Sigmoid colon (tissue), 7 donors: ENCODE results near the gene CUEDC1. TPM values are rescaled to one million over a fixed set of nuclear protein-coding genes. Genes with fewer than 3 reads are reported as not detected.

Experiments
- DNase-seq: peaks from one replicate; pipeline ENCODE4 v3.0.0-alpha.2; 2019
- H3K27ac ChIP-seq, 4 donors: fragments of 200-600 bp; sonication (generic); one replicate each; pipeline ENCODE4 v1.5.1; 2016 to 2019; ENCODE audit warnings: mild to moderate bottlenecking in 1 of 4
- H3K27me3 ChIP-seq, 3 donors: fragments of 200-600 bp; sonication (generic); one replicate each; pipeline ENCODE4 v1.5.1; 2019; ENCODE audit warnings: mild to moderate bottlenecking in 1 of 3
- H3K36me3 ChIP-seq, 4 donors: fragments of 200-600 bp; sonication (generic); one replicate each; pipeline ENCODE4 v1.5.1; 2016 to 2019
- H3K4me1 ChIP-seq, 4 donors: fragments of 200-600 bp; sonication (generic); one replicate each; pipeline ENCODE4 v1.5.1; 2017 to 2019
- H3K4me3 ChIP-seq, 4 donors: fragments of 200-600 bp; sonication (generic); one replicate each; pipeline ENCODE4 v1.5.1; 2017 to 2019; ENCODE audit warnings: mild to moderate bottlenecking in 2 of 4, moderate library complexity in 1 of 4
- H3K9me3 ChIP-seq, 4 donors: fragments of 200-600 bp in 3 of 4; sonication (generic) in 3 of 4; one replicate each; pipeline versions ENCODE4 v1.5.1 to v1.6.1; 2013 to 2019
- EP300 ChIP-seq, 4 donors: sonication (generic); formaldehyde crosslinking; IDR thresholded peaks; one replicate each; pipeline ENCODE4 v1.6.1; 2017; ENCODE audit warnings: antibody characterized with exemption in 4 of 4
- POLR2A ChIP-seq, 2 donors: fragments of 450-650 bp; IDR thresholded peaks; one replicate each; pipeline ENCODE4 v1.6.1; 2016; ENCODE audit warnings: antibody characterized with exemption in 2 of 2, mild to moderate bottlenecking in 2 of 2, moderate library complexity in 2 of 2
- POLR2AphosphoS5 ChIP-seq, 4 donors: sonication (generic); formaldehyde crosslinking; IDR thresholded peaks; one replicate each; pipeline ENCODE4 v1.6.1; 2017; ENCODE audit warnings: antibody characterized with exemption in 4 of 4
- WGBS, 2 donors: extraction: QIAGEN DNeasy Blood & Tissue Kit; methylation state at CpG; one replicate each; pipeline ENCODE4 v1.1.7; 2013; 5-methylcytosine and 5-hydroxymethylcytosine counted together
- intact Hi-C: fragments of 100-400 bp; cut with DNase I; formaldehyde crosslinking; loops from one replicate; pipeline ENCODE4 v1.15.1; 2023
- polyA plus RNA-seq, 3 donors: library from polyadenylated mRNA; stranded (reverse); fragments of 200-250 nt; gene quantifications; one replicate each; pipeline ENCODE4 v1.2.3, GENCODE V29; 2013
- total RNA-seq, 4 donors: library from RNA; depleted of rRNA; stranded (reverse); fragments of >200 nt; gene quantifications; one replicate each; pipeline ENCODE4 v1.1.0, GENCODE V29; 2016
- TF ChIP-seq, protein P1 (sequence below), 4 experiments: fragments of 450-650 bp in 3 of 4; fragments of 200-600 bp in 1 of 4; IDR thresholded peaks; one replicate each; pipeline ENCODE4 v1.5.1; 2016 to 2019; ENCODE audit warnings: antibody characterized with exemption in 4 of 4, mild to moderate bottlenecking in 3 of 4, moderate library complexity in 2 of 4
- donor health status: healthy with polysubstance abuse.
- donor health status: Bipolar disorder and iron deficiency.
- donor health status: healthy.

The CUEDC1 gene
- total and polyA plus RNA-seq, 7 donors, result 3.0 to 64.0 (median 29.5) TPM

DNA sequence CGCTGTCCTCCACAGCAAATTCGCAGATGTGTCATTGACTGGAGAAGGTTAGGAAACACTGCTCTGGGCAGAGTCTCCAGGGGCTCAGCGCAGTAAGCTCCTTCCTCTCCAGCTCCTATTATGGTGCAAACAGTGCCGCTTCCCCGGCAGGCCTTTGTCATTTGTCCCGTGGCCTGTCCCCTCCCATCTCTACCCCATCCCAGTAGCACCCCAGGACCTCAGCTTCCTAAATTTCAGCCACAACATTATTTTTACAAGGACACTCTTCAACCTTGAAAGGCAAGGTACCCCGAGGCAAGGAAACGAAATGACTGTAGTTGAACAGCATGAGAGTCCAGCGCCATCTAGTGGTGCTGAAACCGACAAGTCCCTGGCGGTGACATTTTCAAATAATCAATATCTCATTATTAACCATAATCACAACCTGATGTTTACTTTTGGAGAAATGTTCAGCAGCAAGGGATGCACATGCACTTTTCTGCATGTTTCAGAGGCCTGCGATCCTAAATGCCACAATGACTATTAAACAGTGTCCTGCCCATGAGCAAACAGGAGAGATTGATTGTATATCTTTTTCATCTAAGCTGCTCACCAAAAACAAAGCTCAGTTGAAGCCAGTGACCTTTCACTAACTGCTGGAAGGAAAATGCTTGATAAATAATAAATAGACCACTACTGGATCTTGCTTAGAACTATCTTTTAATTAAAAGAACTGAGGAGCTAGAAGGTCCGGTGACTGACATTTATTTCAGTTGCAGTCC is 121.9 kb downstream of the CUEDC1 start:
- Histone ChIP-seq H3K4me1 (peaks cover 0 to 22% (median 18%) of the 10 kb centered on the region in 4 donors), H3K36me3 (peaks cover 0 to 11% (median 2%) of the 10 kb centered on the region in 4 donors), H3K4me3 (peak overlapping the region; percentile 27 to 50 (median 45)), H3K9me3 (no peaks in the 10 kb centered on the region), H3K27me3 (no peaks in the 10 kb centered on the region), H3K27ac (peak overlapping the region; percentile 78 to 83 (median 82))
- peak; percentile 86 for DNase-seq
- WGBS, 2 donors, result 9 to 12% methylated on average over 13 of the region's 13 CpGs
- intact Hi-C loops, result loop anchor here (5.0 kb wide), 5 partner anchors 161 to 701 kb away; partner anchors contain the start of gene MSI2
- TF ChIP-seq, protein P1, sequence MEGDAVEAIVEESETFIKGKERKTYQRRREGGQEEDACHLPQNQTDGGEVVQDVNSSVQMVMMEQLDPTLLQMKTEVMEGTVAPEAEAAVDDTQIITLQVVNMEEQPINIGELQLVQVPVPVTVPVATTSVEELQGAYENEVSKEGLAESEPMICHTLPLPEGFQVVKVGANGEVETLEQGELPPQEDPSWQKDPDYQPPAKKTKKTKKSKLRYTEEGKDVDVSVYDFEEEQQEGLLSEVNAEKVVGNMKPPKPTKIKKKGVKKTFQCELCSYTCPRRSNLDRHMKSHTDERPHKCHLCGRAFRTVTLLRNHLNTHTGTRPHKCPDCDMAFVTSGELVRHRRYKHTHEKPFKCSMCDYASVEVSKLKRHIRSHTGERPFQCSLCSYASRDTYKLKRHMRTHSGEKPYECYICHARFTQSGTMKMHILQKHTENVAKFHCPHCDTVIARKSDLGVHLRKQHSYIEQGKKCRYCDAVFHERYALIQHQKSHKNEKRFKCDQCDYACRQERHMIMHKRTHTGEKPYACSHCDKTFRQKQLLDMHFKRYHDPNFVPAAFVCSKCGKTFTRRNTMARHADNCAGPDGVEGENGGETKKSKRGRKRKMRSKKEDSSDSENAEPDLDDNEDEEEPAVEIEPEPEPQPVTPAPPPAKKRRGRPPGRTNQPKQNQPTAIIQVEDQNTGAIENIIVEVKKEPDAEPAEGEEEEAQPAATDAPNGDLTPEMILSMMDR (IDR thresholded peaks at IDR 0.05), result peak; percentile 84 to 94 (median 90)
- TF ChIP-seq POLR2A (IDR thresholded peaks at IDR 0.05) (no peak), POLR2AphosphoS5 (IDR thresholded peaks at IDR 0.05) (peak in 1 of 4 donors; percentile 43)

DNA sequence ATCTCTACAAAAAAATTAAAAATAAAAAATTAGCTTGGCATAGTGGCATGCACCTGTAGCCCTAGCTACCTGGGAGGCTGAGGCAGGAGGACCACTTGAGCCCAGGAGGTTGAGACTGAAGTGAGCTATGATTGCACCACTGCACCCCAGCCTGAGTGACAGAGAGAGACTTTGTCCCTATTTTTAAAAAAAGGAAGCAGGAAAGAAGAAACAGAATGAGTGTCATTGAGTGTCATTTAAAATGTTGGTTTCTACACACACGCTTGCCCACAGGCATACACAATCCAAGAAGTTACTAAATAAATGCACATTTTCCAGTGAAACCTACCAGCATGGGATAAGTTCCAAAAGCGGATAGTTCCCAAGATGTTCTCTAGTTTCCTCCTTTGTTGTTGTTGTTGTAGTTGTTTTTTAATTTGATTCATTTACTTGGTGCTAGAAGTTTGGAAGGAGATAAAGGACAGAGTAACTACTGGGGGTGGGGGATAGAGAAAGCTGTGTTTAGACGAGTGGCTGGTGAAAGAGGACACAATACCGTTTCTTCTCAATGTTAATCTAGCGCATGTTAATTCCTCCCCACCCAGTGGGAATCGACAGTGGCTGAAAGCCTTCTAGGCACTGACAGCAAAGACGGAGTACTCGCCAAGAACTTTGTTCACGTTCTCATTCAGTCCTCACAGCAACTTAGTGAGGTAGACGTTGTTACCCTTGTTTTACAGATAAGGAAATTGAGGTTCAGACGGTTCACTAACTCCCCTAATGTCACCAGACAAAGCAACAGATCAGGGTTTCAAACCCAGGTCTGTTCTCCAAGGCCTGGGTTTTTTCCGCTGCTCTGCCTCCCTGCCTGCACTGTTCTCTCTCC is 122.7 kb downstream of the CUEDC1 start:
- intact Hi-C loops, result loop anchor here (5.0 kb wide), 5 partner anchors 160 to 700 kb away; partner anchors contain the start of gene MSI2
- 43 to 45% methylated on average over 12 of the region's 12 CpGs for WGBS, 2 donors

DNA sequence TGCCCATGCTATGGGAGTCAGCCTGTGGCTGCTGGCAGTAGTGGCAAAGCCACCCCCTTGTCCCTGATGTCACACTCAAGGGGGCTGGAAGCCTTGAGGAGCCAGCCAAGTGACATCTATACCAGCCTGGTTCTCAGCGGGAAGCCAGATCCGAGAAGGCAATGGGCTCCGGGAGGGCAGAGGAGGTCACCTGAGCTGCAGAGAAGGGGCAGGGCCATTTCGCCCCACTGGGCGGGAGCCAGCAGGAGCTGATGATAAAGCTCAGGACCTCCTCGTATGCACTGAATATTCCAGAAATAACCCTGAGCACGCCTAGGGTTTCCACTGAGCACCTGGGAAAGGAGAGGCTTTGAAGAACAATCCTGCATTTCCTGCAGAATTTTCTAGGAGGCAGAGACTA is 124.3 kb downstream of the CUEDC1 start:
- Histone ChIP-seq H3K27ac (no peak overlapping the region), H3K36me3 (no peaks in the 10 kb centered on the region), H3K9me3 (no peaks in the 10 kb centered on the region), H3K4me1 (peaks cover 0 to 22% (median 18%) of the 10 kb centered on the region in 4 donors), H3K27me3 (no peaks in the 10 kb centered on the region), H3K4me3 (no peak overlapping the region)
- intact Hi-C loops, result loop anchor here (5.0 kb wide), 5 partner anchors 159 to 699 kb away; partner anchors contain the start of gene MSI2
- 84 to 89% methylated on average over 7 of the region's 7 CpGs for WGBS, 2 donors
- peak; percentile 40 for DNase-seq
- TF ChIP-seq POLR2A (IDR thresholded peaks at IDR 0.05) (no peak), EP300 (IDR thresholded peaks at IDR 0.05) (no peak), POLR2AphosphoS5 (IDR thresholded peaks at IDR 0.05) (no peak)
- TF ChIP-seq, protein P1 (IDR thresholded peaks at IDR 0.05), result no peak

More for the DNA sequence above, 122.7 kb downstream of the CUEDC1 start:
- Histone ChIP-seq H3K36me3 (peaks cover 0 to 8% (median 2%) of the 10 kb centered on the region in 4 donors), H3K4me1 (peaks cover 0 to 22% (median 18%) of the 10 kb centered on the region in 4 donors), H3K27ac (peak overlapping the region; percentile 78 to 83 (median 82)), H3K4me3 (peak overlapping the region; percentile 27 to 50 (median 45)), H3K9me3 (no peaks in the 10 kb centered on the region), H3K27me3 (no peaks in the 10 kb centered on the region)
- TF ChIP-seq EP300 (IDR thresholded peaks at IDR 0.05) (no peak), POLR2A (IDR thresholded peaks at IDR 0.05) (no peak), POLR2AphosphoS5 (IDR thresholded peaks at IDR 0.05) (no peak)
- TF ChIP-seq, protein P1 (IDR thresholded peaks at IDR 0.05), result no peak
- DNase-seq, result no peak

DNA sequence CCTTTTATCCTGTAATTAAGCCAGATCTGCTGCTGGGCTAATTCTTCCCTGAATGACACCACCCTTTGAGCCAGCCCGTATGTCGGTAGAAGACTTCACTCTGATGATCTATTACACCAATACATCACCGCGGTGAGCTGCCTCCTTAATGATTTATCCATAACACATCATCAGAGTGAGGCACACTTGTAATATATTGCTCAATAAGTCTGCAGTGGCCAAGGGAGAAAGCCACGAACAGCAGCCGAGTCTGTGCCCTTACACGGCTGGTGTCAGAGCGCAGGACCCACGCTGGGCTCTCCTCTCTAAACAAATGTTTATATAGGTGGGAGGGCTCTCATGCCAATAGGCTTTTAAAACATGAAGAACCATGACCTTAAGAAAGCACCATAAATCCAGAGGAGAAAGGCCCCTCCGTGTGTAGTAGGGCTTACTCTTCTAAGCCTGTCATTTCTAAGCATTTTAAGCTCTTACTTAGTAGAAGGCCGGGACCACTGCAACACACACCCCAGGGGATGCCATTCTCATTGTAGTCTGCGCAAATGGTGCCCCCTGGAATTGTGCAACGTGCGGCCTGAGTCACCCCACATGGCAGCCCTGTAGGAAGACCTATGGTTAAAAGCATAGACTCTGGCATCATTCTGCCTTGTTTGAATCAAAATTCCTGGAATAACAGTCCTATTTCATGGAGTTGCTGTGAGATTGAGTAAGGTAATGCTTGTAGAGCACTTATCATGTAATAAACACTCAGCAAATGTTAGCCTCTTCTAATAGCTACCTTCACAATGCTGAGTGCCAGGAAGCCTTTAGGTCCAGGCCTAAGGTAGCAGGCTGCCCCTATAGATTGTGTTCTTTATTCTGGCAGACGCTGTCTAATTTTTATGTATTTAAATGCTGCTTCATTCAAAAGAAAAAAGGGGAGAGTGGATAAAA is 131.5 kb downstream of the CUEDC1 start:
- no peak for DNase-seq
- Histone ChIP-seq H3K36me3 (no peaks in the 10 kb centered on the region), H3K9me3 (no peaks in the 10 kb centered on the region), H3K27ac (no peak overlapping the region), H3K27me3 (no peaks in the 10 kb centered on the region), H3K4me1 (no peaks in the 10 kb centered on the region), H3K4me3 (no peak overlapping the region)
- TF ChIP-seq POLR2A (IDR thresholded peaks at IDR 0.05), result no peak
- TF ChIP-seq, protein P1 (IDR thresholded peaks at IDR 0.05), result no peak
- TF ChIP-seq POLR2AphosphoS5 (IDR thresholded peaks at IDR 0.05), result no peak
- no peak for TF ChIP-seq EP300 (IDR thresholded peaks at IDR 0.05)
- intact Hi-C loops, result no loop called here
- 84% methylated on average over 15 of the region's 15 CpGs for WGBS, 2 donors
